ENCODE results near the gene ANKRD27. TPM values are rescaled to one million over a fixed set of nuclear protein-coding genes. Genes with fewer than 3 reads are reported as not detected.

ANKRD27 gene
- total RNA-seq, 1 donor from 2014 or later, result 24.9 TPM

DNA sequence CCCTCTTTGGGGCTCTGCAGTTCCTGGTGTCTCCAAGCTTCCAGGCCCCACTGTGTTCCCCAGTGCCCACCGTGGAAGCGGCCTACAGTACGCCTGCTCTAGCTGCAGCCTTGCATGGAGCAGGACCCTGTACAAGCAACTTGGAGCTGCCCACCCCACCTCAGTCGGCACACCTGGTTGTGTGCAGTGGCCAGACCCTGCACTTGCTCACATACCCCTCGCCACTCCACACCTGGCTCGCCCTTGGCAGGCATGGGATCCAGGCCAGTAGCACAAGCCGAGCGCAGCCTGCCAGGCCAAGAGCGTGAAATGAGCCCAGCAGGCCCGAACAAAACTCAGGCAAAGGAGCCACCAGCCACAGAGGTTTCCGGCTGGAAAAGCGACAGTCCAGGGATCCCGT, 36.4 kb downstream of the ANKRD27 start:
- TF ChIP-seq EZH2 (IDR thresholded peaks at IDR 0.05), result no peak
- TF ChIP-seq EZH2phosphoT487 (IDR thresholded peaks at IDR 0.05), result no peak
- TF ChIP-seq, protein P1, sequence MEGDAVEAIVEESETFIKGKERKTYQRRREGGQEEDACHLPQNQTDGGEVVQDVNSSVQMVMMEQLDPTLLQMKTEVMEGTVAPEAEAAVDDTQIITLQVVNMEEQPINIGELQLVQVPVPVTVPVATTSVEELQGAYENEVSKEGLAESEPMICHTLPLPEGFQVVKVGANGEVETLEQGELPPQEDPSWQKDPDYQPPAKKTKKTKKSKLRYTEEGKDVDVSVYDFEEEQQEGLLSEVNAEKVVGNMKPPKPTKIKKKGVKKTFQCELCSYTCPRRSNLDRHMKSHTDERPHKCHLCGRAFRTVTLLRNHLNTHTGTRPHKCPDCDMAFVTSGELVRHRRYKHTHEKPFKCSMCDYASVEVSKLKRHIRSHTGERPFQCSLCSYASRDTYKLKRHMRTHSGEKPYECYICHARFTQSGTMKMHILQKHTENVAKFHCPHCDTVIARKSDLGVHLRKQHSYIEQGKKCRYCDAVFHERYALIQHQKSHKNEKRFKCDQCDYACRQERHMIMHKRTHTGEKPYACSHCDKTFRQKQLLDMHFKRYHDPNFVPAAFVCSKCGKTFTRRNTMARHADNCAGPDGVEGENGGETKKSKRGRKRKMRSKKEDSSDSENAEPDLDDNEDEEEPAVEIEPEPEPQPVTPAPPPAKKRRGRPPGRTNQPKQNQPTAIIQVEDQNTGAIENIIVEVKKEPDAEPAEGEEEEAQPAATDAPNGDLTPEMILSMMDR (IDR thresholded peaks at IDR 0.05), result no peak
- Mint-ChIP-seq H3K9me3 (peaks cover 2% of the 10 kb centered on the region), H3K4me3 (no peak overlapping the region), H3K36me3 (peaks cover 37% of the 10 kb centered on the region), H3K27me3 (ENCODE audit: insufficient read depth, low read depth) (peaks cover 4% of the 10 kb centered on the region), H3K27ac (no peak overlapping the region), H3K4me1 (no peaks in the 10 kb centered on the region)
- Histone ChIP-seq H2AFZ (replicated peaks) (no peak overlapping the region), H3K9ac (no peak overlapping the region), H4K20me1 (ENCODE audit: low read depth) (no peaks in the 10 kb centered on the region), H3K27me3 (no peaks in the 10 kb centered on the region), H3F3A (ENCODE audit: low read depth) (no peaks in the 10 kb centered on the region), H3K79me2 (ENCODE audit: low read depth) (no peaks in the 10 kb centered on the region), H3K9me3 (ENCODE audit: low read depth) (no peaks in the 10 kb centered on the region), H3K4me3 (no peak overlapping the region), H3K4me1 (no peaks in the 10 kb centered on the region), H3K4me2 (no peak overlapping the region), H3K27ac (no peak overlapping the region), H3K36me3 (no peaks in the 10 kb centered on the region)
- no peak for DNase-seq (ENCODE audit: low spot score)

DNA sequence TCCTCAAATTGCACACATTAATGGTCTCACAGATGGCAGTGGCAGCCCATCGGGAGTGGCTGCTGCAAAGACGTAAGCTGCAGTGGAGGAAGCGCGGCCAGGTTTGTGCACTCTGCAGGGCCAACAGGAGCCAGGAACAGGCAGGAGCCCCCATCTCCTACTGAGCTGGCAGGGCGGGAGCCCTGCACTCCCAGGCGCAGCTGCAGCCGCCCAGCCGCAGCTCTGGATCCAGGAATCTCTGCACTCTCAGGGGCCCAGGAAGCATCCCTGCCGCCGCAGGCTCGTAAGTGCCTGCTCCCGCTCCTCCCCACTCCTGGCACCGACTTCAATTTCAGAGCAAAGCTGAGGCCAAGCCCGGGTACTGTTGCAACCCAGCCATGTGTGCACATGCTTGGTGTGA, 37.5 kb downstream of the ANKRD27 start:
- no peak overlapping the region for H3K27ac ChIP-seq
- H3K27ac Mint-ChIP-seq, result no peak overlapping the region
- no peaks in the 10 kb centered on the region for H3K36me3 ChIP-seq
- no peaks in the 10 kb centered on the region for H3F3A ChIP-seq (ENCODE audit: low read depth)
- H3K4me3 ChIP-seq, result no peak overlapping the region
- H3K27me3 Mint-ChIP-seq (ENCODE audit: insufficient read depth, low read depth), result peaks cover 4% of the 10 kb centered on the region
- no peak for DNase-seq (ENCODE audit: low spot score)
- no peaks in the 10 kb centered on the region for H3K4me1 Mint-ChIP-seq
- H3K79me2 ChIP-seq (ENCODE audit: low read depth), result no peaks in the 10 kb centered on the region
- no peak overlapping the region for H3K4me3 Mint-ChIP-seq
- peaks cover 32% of the 10 kb centered on the region for H3K36me3 Mint-ChIP-seq
- no peak overlapping the region for H3K4me2 ChIP-seq
- H3K9ac ChIP-seq, result no peak overlapping the region
- H3K4me1 ChIP-seq, result peaks cover 5% of the 10 kb centered on the region
- no peaks in the 10 kb centered on the region for H4K20me1 ChIP-seq (ENCODE audit: low read depth)
- no peak for TF ChIP-seq EZH2 (IDR thresholded peaks at IDR 0.05)
- TF ChIP-seq EZH2phosphoT487 (IDR thresholded peaks at IDR 0.05), result no peak
- TF ChIP-seq, protein P1 (IDR thresholded peaks at IDR 0.05), result no peak
- H2AFZ ChIP-seq (replicated peaks), result no peak overlapping the region
- H3K27me3 ChIP-seq, result no peaks in the 10 kb centered on the region
- H3K9me3 ChIP-seq (ENCODE audit: low read depth), result no peaks in the 10 kb centered on the region
- peaks cover 2% of the 10 kb centered on the region for H3K9me3 Mint-ChIP-seq

DNA sequence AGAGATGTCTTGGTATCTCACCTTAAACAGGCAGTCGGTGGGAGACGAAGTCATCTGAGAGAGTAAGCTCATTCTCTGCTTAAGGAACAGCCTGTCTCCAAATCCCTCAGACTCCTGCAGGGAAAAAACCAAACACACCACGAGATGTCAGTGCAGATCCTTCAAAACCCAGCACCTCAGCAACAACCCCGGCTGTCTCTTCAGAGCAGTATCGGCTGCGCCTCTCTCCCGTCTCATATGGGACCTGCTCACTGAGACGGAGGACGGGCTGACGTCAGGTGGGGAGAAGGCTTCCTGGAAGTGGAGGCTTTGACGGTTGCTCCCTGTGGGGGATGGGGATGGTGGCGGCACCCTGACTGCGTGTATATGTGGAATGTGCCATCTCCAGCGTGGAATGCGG, 43.6 kb downstream of the ANKRD27 start:
- Mint-ChIP-seq H3K4me3 (no peak overlapping the region), H3K27ac (no peak overlapping the region), H3K36me3 (peaks cover 11% of the 10 kb centered on the region), H3K27me3 (ENCODE audit: insufficient read depth, low read depth) (peaks cover 2% of the 10 kb centered on the region), H3K4me1 (no peaks in the 10 kb centered on the region), H3K9me3 (no peaks in the 10 kb centered on the region)
- Histone ChIP-seq H2AFZ (replicated peaks) (no peak overlapping the region), H3F3A (ENCODE audit: low read depth) (no peaks in the 10 kb centered on the region), H3K79me2 (ENCODE audit: low read depth) (no peaks in the 10 kb centered on the region), H4K20me1 (ENCODE audit: low read depth) (no peaks in the 10 kb centered on the region), H3K4me1 (peaks cover 6% of the 10 kb centered on the region), H3K27me3 (no peaks in the 10 kb centered on the region), H3K4me3 (no peak overlapping the region), H3K36me3 (no peaks in the 10 kb centered on the region), H3K27ac (no peak overlapping the region), H3K9ac (no peak overlapping the region), H3K9me3 (ENCODE audit: low read depth) (no peaks in the 10 kb centered on the region), H3K4me2 (no peak overlapping the region)
- TF ChIP-seq, protein P1 (IDR thresholded peaks at IDR 0.05), result peak; percentile 10
- TF ChIP-seq EZH2 (IDR thresholded peaks at IDR 0.05) (no peak), EZH2phosphoT487 (IDR thresholded peaks at IDR 0.05) (no peak)
- DNase-seq (ENCODE audit: low spot score), result peak; percentile 24
